ENCODE data around the gene CCDC8.

DNA sequence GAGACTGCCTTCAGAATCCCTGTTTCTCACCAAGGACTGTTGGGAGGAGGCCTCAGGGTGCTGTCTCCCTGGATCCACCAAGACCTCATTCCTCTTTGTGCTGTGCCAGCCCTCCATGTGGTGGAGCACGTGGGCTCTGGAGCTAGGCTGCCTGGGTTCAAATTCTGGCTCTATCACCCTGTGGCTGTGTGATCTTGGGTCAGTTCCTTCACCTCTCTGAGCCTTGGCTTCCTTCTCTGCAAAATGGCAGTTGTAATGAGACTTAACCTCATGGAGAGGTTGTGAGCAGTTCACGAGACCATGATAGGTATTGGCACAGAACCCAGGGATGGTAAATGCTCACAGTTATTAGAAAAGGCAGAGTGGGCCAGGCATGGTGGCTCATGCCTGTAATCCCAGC, 9.0 kb upstream of the CCDC8 start:
- TF ChIP-seq EZH2 (IDR thresholded peaks at IDR 0.05; ENCODE audit: borderline replicate concordance, low read depth, low read length, poor library complexity, severe bottlenecking) = no peak
- TF ChIP-seq, protein P1, sequence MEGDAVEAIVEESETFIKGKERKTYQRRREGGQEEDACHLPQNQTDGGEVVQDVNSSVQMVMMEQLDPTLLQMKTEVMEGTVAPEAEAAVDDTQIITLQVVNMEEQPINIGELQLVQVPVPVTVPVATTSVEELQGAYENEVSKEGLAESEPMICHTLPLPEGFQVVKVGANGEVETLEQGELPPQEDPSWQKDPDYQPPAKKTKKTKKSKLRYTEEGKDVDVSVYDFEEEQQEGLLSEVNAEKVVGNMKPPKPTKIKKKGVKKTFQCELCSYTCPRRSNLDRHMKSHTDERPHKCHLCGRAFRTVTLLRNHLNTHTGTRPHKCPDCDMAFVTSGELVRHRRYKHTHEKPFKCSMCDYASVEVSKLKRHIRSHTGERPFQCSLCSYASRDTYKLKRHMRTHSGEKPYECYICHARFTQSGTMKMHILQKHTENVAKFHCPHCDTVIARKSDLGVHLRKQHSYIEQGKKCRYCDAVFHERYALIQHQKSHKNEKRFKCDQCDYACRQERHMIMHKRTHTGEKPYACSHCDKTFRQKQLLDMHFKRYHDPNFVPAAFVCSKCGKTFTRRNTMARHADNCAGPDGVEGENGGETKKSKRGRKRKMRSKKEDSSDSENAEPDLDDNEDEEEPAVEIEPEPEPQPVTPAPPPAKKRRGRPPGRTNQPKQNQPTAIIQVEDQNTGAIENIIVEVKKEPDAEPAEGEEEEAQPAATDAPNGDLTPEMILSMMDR (conservative IDR thresholded peaks at IDR 0.05; ENCODE audit: low read depth, low read length) = no peak

All from A673 (cell line).